WTC11 (cell line): ENCODE results near the gene MYO18A.

Experiments
- ATF2 ChIP-seq: sonication (generic); formaldehyde crosslinking; IDR thresholded peaks from 2 replicates; pipeline ENCODE4 v1.8.1; 2022; ENCODE audit warnings: low read depth, missing genetic modification reagents, borderline replicate concordance
- CTCF ChIP-seq: fragments of 200-600 bp; IDR thresholded peaks from 2 replicates; pipeline ENCODE4 v1.8.0; 2022; ENCODE audit warnings: antibody characterized with exemption
- FOXK1 ChIP-seq: sonication (generic); formaldehyde crosslinking; IDR thresholded peaks from 2 replicates; pipeline ENCODE4 v1.8.0; 2022; ENCODE audit warnings: mild to moderate bottlenecking, moderate library complexity, missing genetic modification reagents
- JUN ChIP-seq: sonication (generic); formaldehyde crosslinking; IDR thresholded peaks from 2 replicates; pipeline ENCODE4 v1.8.0; 2023; ENCODE audit warnings: mild to moderate bottlenecking, missing genetic modification reagents
- MAX ChIP-seq: sonication (generic); formaldehyde crosslinking; IDR thresholded peaks from 2 replicates; pipeline ENCODE4 v1.8.0; 2022; ENCODE audit warnings: mild to moderate bottlenecking, missing genetic modification reagents
- NFE2L1 ChIP-seq: sonication (generic); formaldehyde crosslinking; IDR thresholded peaks from 2 replicates; pipeline ENCODE4 v1.8.1; 2023; ENCODE audit warnings: missing genetic modification reagents
- NFYB ChIP-seq: sonication (generic); formaldehyde crosslinking; conservative IDR thresholded peaks from 2 replicates; pipeline ENCODE4 v1.8.0; 2022; ENCODE audit warnings: low read depth, missing genetic modification reagents
- SP1 ChIP-seq: sonication (generic); formaldehyde crosslinking; conservative IDR thresholded peaks from 2 replicates; pipeline ENCODE4 v1.8.1; 2022; ENCODE audit warnings: missing genetic modification reagents
- TEAD1 ChIP-seq: sonication (generic); formaldehyde crosslinking; IDR thresholded peaks from 2 replicates; pipeline ENCODE4 v1.8.0; 2022; ENCODE audit warnings: mild to moderate bottlenecking, missing genetic modification reagents
- TP53 ChIP-seq: sonication (generic); formaldehyde crosslinking; IDR thresholded peaks from 2 replicates; pipeline ENCODE4 v1.8.1; 2023; ENCODE audit warnings: mild to moderate bottlenecking, missing genetic modification reagents

- TF ChIP-seq CTCF = no peak
- no peak for TF ChIP-seq TEAD1
- no peak for TF ChIP-seq NFE2L1 (CRISPR knock-in tag)
- TF ChIP-seq FOXK1 (CRISPR knock-in tag) = no peak
- no peak for TF ChIP-seq MAX (CRISPR knock-in tag)
- TF ChIP-seq TP53 (CRISPR knock-in tag) = no peak
- no peak for TF ChIP-seq SP1 (CRISPR knock-in tag)
- TF ChIP-seq ATF2 (CRISPR knock-in tag) = no peak
- no peak for TF ChIP-seq NFYB (CRISPR knock-in tag)
- TF ChIP-seq JUN (CRISPR knock-in tag) = no peak
Measured at GRCh38 chr17:29140051-29140621, 40.1 kb downstream of the MYO18A start.
